B cell (primary cell): Measurements from ENCODE around the gene ANKRD10. TPM values are rescaled to one million over a fixed set of nuclear protein-coding genes. Genes with fewer than 3 reads are reported as not detected.

Source experiments
- ATAC-seq: fragments of 200-7000 bp; cut with Tn5 transposase; one replicate; pipeline ENCODE4 v1.10.0; 2021; ENCODE audit warnings: low read depth, mild to moderate bottlenecking, moderate number of reproducible peaks, moderate library complexity
- CTCF ChIA-PET: fragments of 350-600 bp; sonication (Branson Sonifier 250); formaldehyde crosslinking; loops from one replicate; lab custom pipeline; 2021; ENCODE audit warnings: antibody characterized with exemption, inconsistent platforms; lab: Charles Lee
- POLR2A ChIA-PET: fragments of 350-600 bp; sonication (Branson Sonifier 250); formaldehyde crosslinking; loops from one replicate; lab custom pipeline; 2021; ENCODE audit warnings: antibody characterized with exemption; lab: Charles Lee
- DNase-seq: peaks from one replicate; pipeline ENCODE4 v3.0.0; 2013
- H2AFZ ChIP-seq: 2 replicates; pipeline ENCODE4 v1.6.1; 2012; ENCODE audit warnings: mild to moderate bottlenecking, low read depth, low read length; ENCODE audit not compliant: insufficient read depth, poor library complexity, severe bottlenecking
- H3K27ac ChIP-seq, 2 donors: 1 replicate in 1 of 2; 2 replicates in 1 of 2; pipeline ENCODE4 v1.5.1; 2012 to 2013; ENCODE audit warnings: low read length in 2 of 2, mild to moderate bottlenecking in 2 of 2, moderate library complexity in 1 of 2
- H3K27me3 ChIP-seq, 4 experiments: fragments of 200-600 bp in 1 of 4; sonication (generic) in 1 of 4; replicated peaks in 1 of 4; 1 replicate in 2 of 4; 2 replicates in 2 of 4; pipeline versions ENCODE4 v1.6.1 to v1.7.0; 2013 to 2016; ENCODE audit warnings: low read length in 3 of 4, mild to moderate bottlenecking in 2 of 4, mixed read lengths in 1 of 4, moderate library complexity in 1 of 4; ENCODE audit not compliant: insufficient read depth in 4 of 4, control insufficient read depth in 3 of 4; ENCODE audit errors: control extremely low read depth in 1 of 4
- H3K36me3 ChIP-seq, 2 experiments: replicated peaks in 1 of 2; 1 replicate in 1 of 2; 2 replicates in 1 of 2; pipeline versions ENCODE4 v1.6.1 to v1.7.1; 2013; ENCODE audit warnings: low read length in 1 of 2; ENCODE audit not compliant: insufficient read depth in 2 of 2, control insufficient read depth in 1 of 2; ENCODE audit errors: control extremely low read depth in 1 of 2, extremely low read depth in 1 of 2
- H3K4me1 ChIP-seq, 2 donors: fragments of 200-600 bp in 1 of 2; sonication (generic) in 1 of 2; 1 replicate in 1 of 2; 2 replicates in 1 of 2; pipeline versions ENCODE4 v1.5.1 to v1.6.1; 2013 to 2017; ENCODE audit warnings: low read length in 2 of 2; ENCODE audit not compliant: control insufficient read depth in 2 of 2, insufficient read depth in 2 of 2
- H3K4me2 ChIP-seq: replicated peaks from 2 replicates; pipeline ENCODE3; 2012; ENCODE audit warnings: mild to moderate bottlenecking, low read depth, low read length; ENCODE audit not compliant: poor library complexity, severe bottlenecking
- H3K4me3 ChIP-seq, 5 experiments: fragments of 200-600 bp in 1 of 5; sonication (generic) in 1 of 5; 1 replicate in 3 of 5; 2 replicates in 2 of 5; pipeline versions ENCODE4 v1.5.1 to v1.7.0; 2011 to 2016; ENCODE audit warnings: low read length in 4 of 5, mild to moderate bottlenecking in 4 of 5, low read depth in 2 of 5, control low read depth in 1 of 5, moderate library complexity in 1 of 5; ENCODE audit not compliant: insufficient read depth in 1 of 5; ENCODE audit errors: control extremely low read depth in 1 of 5, extremely low read depth in 1 of 5
- H3K79me2 ChIP-seq: fragments of 200-600 bp; sonication (generic); one replicate; pipeline ENCODE4 v1.6.0; 2016; ENCODE audit warnings: low read length; ENCODE audit not compliant: control insufficient read depth, insufficient read depth
- H3K9ac ChIP-seq: fragments of 200-600 bp; sonication (generic); 2 replicates; pipeline ENCODE4 v1.6.1; 2017; ENCODE audit warnings: mild to moderate bottlenecking, low read length, moderate library complexity
- H3K9me3 ChIP-seq, 3 donors: one replicate each; pipeline versions ENCODE4 v1.6.1 to v1.7.1; 2013; ENCODE audit warnings: low read length in 2 of 3; ENCODE audit not compliant: control insufficient read depth in 2 of 3, insufficient read depth in 1 of 3; ENCODE audit errors: control extremely low read depth in 1 of 3
- H4K20me1 ChIP-seq: 2 replicates; pipeline ENCODE4 v1.6.0; 2012; ENCODE audit warnings: mild to moderate bottlenecking, low read length; ENCODE audit not compliant: insufficient read depth, control insufficient read depth, poor library complexity, severe bottlenecking
- H3K27ac Mint-ChIP-seq: one replicate; pipeline ENCODE4 v1.8.0; 2021; ENCODE audit warnings: mixed read lengths
- H3K27me3 Mint-ChIP-seq: one replicate; pipeline ENCODE4 v1.8.0; 2021; ENCODE audit warnings: mixed read lengths
- H3K4me1 Mint-ChIP-seq: one replicate; pipeline ENCODE4 v1.8.0; 2021; ENCODE audit warnings: mixed read lengths
- H3K4me3 Mint-ChIP-seq: one replicate; pipeline ENCODE4 v1.8.0; 2021; ENCODE audit warnings: mixed read lengths
- H3K9me3 Mint-ChIP-seq: one replicate; pipeline ENCODE4 v1.8.0; 2022; ENCODE audit warnings: mixed read lengths; ENCODE audit not compliant: insufficient read depth
- CTCF ChIP-seq: fragments of 200-600 bp; IDR thresholded peaks from one replicate; pipeline ENCODE4 v1.8.0; 2022; ENCODE audit warnings: antibody characterized with exemption, mild to moderate bottlenecking
- EZH2 ChIP-seq: IDR thresholded peaks from 2 replicates; pipeline ENCODE4 v1.6.1; 2012; ENCODE audit warnings: borderline replicate concordance, low read depth, mild to moderate bottlenecking, moderate library complexity, low read length; ENCODE audit not compliant: insufficient read depth, poor library complexity, severe bottlenecking
- WGBS: methylation state at CpG from one replicate; pipeline ENCODE4 v1.1.5; 2013; ENCODE audit warnings: missing lambda C conversion rate; ENCODE audit not compliant: insufficient coverage; 5-methylcytosine and 5-hydroxymethylcytosine counted together
- intact Hi-C: fragments of 100-400 bp; cut with micrococcal nuclease; formaldehyde crosslinking; loops from one replicate; pipeline ENCODE4 v1.10.0; 2022
- polyA plus RNA-seq: library from polyadenylated mRNA; depleted of rRNA; stranded (reverse); fragments of >200 nt; gene quantifications from 2 replicates; pipeline ENCODE4 v1.2.3, GENCODE V29; 2012
- total RNA-seq, 2 donors: library from RNA; stranded (reverse); fragments of 120-200 nt in 1 of 2; gene quantifications; 1 replicate in 1 of 2; 2 replicates in 1 of 2; pipeline versions ENCODE4 v1.2.3 to v1.2.4, GENCODE V29; 2013 to 2022

The ANKRD10 gene
- total and polyA plus RNA-seq, 2 donors (not counting 1 experiment from before 2014, with no cell fraction given): 142 to 256 TPM

DNA sequence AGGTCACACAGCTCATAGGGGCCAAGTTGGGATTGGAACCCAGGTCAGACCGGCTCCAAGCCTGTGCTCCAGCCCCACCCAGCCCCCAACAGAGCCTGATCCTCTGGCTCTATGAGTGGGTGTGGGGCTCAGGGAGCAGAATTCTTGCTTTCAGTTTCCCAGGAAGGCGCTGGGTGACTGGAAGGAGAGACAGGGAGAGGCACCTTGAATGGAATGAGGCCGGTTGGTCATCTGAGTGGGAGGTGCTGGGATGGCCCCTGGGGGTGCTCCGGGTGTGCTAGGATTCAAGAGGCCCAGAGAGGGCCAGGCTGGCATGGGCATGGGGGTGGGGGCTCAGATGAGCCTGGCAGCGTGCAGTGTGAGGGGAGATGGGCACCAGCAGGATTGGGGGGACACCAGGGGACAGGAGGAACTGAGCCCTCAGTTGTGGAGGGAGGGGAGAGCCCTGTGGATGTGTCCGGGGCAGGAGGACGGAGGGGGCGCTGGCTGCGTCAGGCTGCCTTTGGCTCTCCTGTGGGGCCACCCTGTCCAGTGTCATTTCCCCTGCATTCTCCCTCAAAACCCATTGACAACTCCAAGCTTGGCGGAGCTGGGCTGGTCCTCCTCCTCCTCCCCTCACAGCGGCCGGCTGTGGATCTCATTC is 31.2 kb upstream of the ANKRD10 start:
- intact Hi-C loops: no loop called here
- no peaks in the 10 kb centered on the region for H4K20me1 ChIP-seq
- CTCF ChIA-PET: no interaction called here
- no peak overlapping the region for H3K27ac ChIP-seq
- no peaks in the 10 kb centered on the region for H3K27me3 Mint-ChIP-seq
- H3K4me1 Mint-ChIP-seq: peaks cover 12% of the 10 kb centered on the region
- H3K27me3 ChIP-seq: peaks cover 0 to 4% (median 0%) of the 10 kb centered on the region in 4 experiments
- no peak for DNase-seq
- no peak overlapping the region for H3K4me3 ChIP-seq
- peaks cover 0 to 5% (median 0%) of the 10 kb centered on the region in 3 donors for H3K9me3 ChIP-seq
- ATAC-seq: no peak
- 93% methylated on average over 8 of the region's 12 CpGs for WGBS
- H3K4me1 ChIP-seq: peaks cover 0 to 4% of the 10 kb centered on the region in 2 donors
- no peak overlapping the region for H2AFZ ChIP-seq
- H3K4me3 Mint-ChIP-seq: no peak overlapping the region
- no peaks in the 10 kb centered on the region for H3K9me3 Mint-ChIP-seq
- no peak overlapping the region for H3K9ac ChIP-seq
- no peak for TF ChIP-seq CTCF
- TF ChIP-seq EZH2: no peak
- no peaks in the 10 kb centered on the region for H3K79me2 ChIP-seq
- H3K27ac Mint-ChIP-seq: no peak overlapping the region
- no peak overlapping the region for H3K4me2 ChIP-seq
- POLR2A ChIA-PET: no interaction called here
- H3K36me3 ChIP-seq: no peaks in the 10 kb centered on the region
